Occipital lobe (tissue), 2 donors: Measurements from ENCODE around the gene RTP3. TPM values are rescaled to one million over a fixed set of nuclear protein-coding genes. Genes with fewer than 3 reads are reported as not detected.
"Not testable (repeated sequence)": the region's sequence is repeated elsewhere in the genome, so short reads cannot be mapped to it uniquely, and the experiment has no call there.

Experiments used
- DNase-seq: peaks from one replicate; lab custom pipeline; 2025; lab: John Stamatoyannopoulos, UW
- total RNA-seq: library from RNA; depleted of rRNA; stranded (reverse); fragments of >200 nt; gene quantifications from one replicate; pipeline ENCODE4 v1.2.3, GENCODE V29; 2014

RTP3 gene
- total RNA-seq, 1 donor from 2014 or later, result not detected

GRCh38 chr3:46491089-46492070, 6.4 kb upstream of the RTP3 start:
- no peak for DNase-seq

GRCh38 chr3:46492890-46493547, 4.8 kb upstream of the RTP3 start:
- DNase-seq, result no peak

- DNase-seq, result not testable (repeated sequence)
Observed at GRCh38 chr3:46494491-46494890, 3.3 kb upstream of the RTP3 start.

- DNase-seq, result no peak
Observed at GRCh38 chr3:46495901-46496456, 1.8 kb upstream of the RTP3 start.

GRCh38 chr3:46496746-46497555, 825 bp upstream of the RTP3 start:
- no peak for DNase-seq

GRCh38 chr3:46498916-46499519, 1.2 kb downstream of the RTP3 start:
- no peak for DNase-seq

GRCh38 chr3:46500656-46501635, 3.2 kb downstream of the RTP3 start:
- no peak for DNase-seq

- DNase-seq, result no peak
Observed at GRCh38 chr3:46501702-46502101, 3.9 kb downstream of the RTP3 start.

- DNase-seq, result no peak
Observed at GRCh38 chr3:46503200-46503874, 5.6 kb downstream of the RTP3 start.

- no peak for DNase-seq
Observed at GRCh38 chr3:46504789-46505188, 7.0 kb downstream of the RTP3 start.

- no peak for DNase-seq
Observed at GRCh38 chr3:46505953-46506352, 8.2 kb downstream of the RTP3 start.

- DNase-seq, result no peak
Observed at GRCh38 chr3:46506526-46506925, 8.8 kb downstream of the RTP3 start.

- DNase-seq, result no peak
Observed at GRCh38 chr3:46508850-46509591, 11.2 kb downstream of the RTP3 start.

GRCh38 chr3:46509661-46510187, 11.9 kb downstream of the RTP3 start:
- DNase-seq, result no peak

- DNase-seq, result no peak
Observed at GRCh38 chr3:46512191-46512749, 14.5 kb downstream of the RTP3 start.

- DNase-seq, result no peak
Observed at GRCh38 chr3:46516521-46516920, 18.7 kb downstream of the RTP3 start.

GRCh38 chr3:46517016-46517783, 19.4 kb downstream of the RTP3 start:
- no peak for DNase-seq
